Upper lobe of left lung (tissue), 4 donors: Measurements from ENCODE around the gene EEPD1.

Source experiments
- POLR2A ChIP-seq, 4 donors: fragments of 450-650 bp; IDR thresholded peaks; one replicate each; pipeline ENCODE4 v1.5.1; 2016 to 2017; ENCODE audit warnings: antibody characterized with exemption in 4 of 4, mild to moderate bottlenecking in 2 of 4
- TF ChIP-seq, protein P1 (sequence below), 6 experiments: fragments of 450-650 bp in 4 of 6; fragments of 200-600 bp in 2 of 6; sonication (generic) in 2 of 6; IDR thresholded peaks; one replicate each; pipeline ENCODE4 v1.5.1; 2016 to 2019; ENCODE audit warnings: antibody characterized with exemption in 6 of 6

DNA sequence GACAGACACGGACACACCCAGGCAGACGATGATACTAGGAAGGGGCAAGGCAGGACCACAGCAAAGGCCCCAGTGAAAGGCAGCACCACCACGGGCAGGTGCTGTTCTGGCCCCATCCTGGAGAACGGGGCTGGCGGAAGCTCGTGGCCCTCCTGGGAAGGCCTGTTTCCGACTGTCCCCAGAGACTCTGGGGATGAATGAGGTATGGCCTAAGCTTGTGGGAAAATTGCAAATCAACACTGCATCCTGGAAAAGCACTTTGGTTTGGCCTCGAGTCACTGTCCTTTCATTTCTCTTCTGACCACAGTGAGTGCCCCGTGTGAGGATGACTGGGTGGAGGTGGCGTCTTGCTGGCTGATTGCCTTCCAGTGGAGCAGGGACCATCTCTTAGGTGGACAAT, 155.0 kb downstream of the EEPD1 start:
- TF ChIP-seq, protein P1, sequence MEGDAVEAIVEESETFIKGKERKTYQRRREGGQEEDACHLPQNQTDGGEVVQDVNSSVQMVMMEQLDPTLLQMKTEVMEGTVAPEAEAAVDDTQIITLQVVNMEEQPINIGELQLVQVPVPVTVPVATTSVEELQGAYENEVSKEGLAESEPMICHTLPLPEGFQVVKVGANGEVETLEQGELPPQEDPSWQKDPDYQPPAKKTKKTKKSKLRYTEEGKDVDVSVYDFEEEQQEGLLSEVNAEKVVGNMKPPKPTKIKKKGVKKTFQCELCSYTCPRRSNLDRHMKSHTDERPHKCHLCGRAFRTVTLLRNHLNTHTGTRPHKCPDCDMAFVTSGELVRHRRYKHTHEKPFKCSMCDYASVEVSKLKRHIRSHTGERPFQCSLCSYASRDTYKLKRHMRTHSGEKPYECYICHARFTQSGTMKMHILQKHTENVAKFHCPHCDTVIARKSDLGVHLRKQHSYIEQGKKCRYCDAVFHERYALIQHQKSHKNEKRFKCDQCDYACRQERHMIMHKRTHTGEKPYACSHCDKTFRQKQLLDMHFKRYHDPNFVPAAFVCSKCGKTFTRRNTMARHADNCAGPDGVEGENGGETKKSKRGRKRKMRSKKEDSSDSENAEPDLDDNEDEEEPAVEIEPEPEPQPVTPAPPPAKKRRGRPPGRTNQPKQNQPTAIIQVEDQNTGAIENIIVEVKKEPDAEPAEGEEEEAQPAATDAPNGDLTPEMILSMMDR (IDR thresholded peaks at IDR 0.05) = no peak
- TF ChIP-seq POLR2A (IDR thresholded peaks at IDR 0.05) = no peak
